ENCODE measurements around the gene RPL36AL. TPM values are rescaled to one million over a fixed set of nuclear protein-coding genes. Genes with fewer than 3 reads are reported as not detected.

Gene RPL36AL
- total and polyA plus RNA-seq, 10 of the 15 experiments (the other 5 are each of a cell fraction or from before 2014, with no cell fraction given) = 222 to 1,379 (median 545) TPM

DNA sequence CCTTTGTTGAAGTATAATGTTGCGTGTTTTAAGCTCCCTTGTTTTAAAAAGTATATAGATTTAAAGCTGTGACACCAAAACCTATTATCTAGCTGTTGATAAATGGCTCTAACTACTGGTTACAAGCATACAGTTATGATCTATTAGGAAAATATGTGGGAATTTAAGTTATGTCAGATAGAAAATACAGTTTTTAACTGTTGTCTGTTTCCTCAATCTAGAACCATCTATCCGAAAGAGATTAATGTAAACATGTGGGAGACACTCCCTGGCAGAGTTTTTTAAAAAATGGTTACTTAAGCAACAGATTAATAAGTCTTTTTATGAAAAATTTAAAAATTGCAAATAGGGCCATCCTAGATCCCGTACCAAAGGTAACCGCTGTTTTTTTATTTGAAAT lies 8.2 kb downstream of the RPL36AL start:
- DNase-seq (ENCODE audit: low read depth, low spot score) = no peak
- ATAC-seq = no peak
- RAD21 ChIA-PET (ENCODE audit: unreplicated experiment) = interaction anchor here (1.1 to 1.5 kb wide), 2 partner anchors 9 to 12 kb away, joined by 4 to 5 read pairs; partner anchors contain the start of genes MGAT2 and RPL36AL
- BruUV-seq (replicated peaks) = no TSS peak
- H4K20me1 ChIP-seq (ENCODE audit: control insufficient read depth, insufficient read depth) = no peaks in the 10 kb centered on the region
- no peak overlapping the region for H3K4me3 ChIP-seq
- no peak overlapping the region for H3K4me2 ChIP-seq (ENCODE audit: control insufficient read depth, insufficient read depth)
- no peak overlapping the region for H3K9ac ChIP-seq (ENCODE audit: control insufficient read depth, insufficient read depth, low read length)
- peaks cover 0 to 11% of the 10 kb centered on the region in 2 experiments; a peak in 3 of 4 replicates for H3K36me3 ChIP-seq (ENCODE audit: control insufficient read depth in 2 of 2, insufficient read depth in 2 of 2, low read length in 1 of 2)
- no peak for FAIRE-seq
- SMC1A ChIA-PET (ENCODE audit: uncharacterized antibody, unreplicated experiment) = interaction anchor here (0.6 to 1.7 kb wide), 3 partner anchors 12 to 150 kb away, joined by 3 to 4 read pairs (median 3); no protein-coding TSS in a partner anchor
- no peak for TF ChIP-seq FOS (IDR thresholded peaks at IDR 0.05; ENCODE audit: borderline replicate concordance, extremely low read depth, insufficient read length)
- TF ChIP-seq TAF1 (IDR thresholded peaks at IDR 0.05; ENCODE audit: borderline replicate concordance, low read depth, low read length) = no peak
- TF ChIP-seq IRF3 (IDR thresholded peaks at IDR 0.05) = no peak
- WGBS (ENCODE audit: insufficient coverage, insufficient replicate concordance, low lambda C conversion rate, missing lambda C conversion rate) = 86% methylated on average over 4 of the region's 4 CpGs
- H3K4me1 ChIP-seq (ENCODE audit: control insufficient read depth, insufficient read depth, low read length) = no peaks in the 10 kb centered on the region
- POLR2A ChIA-PET = interaction anchor here (0.8 kb wide), 1 partner anchor 8 kb away, joined by 4 read pairs; the partner anchor contains the start of genes MGAT2 and RPL36AL
- H3K27ac ChIP-seq (ENCODE audit: control insufficient read depth, insufficient read depth) = no peak overlapping the region
- CTCF ChIA-PET = interaction anchor here (0.6 to 1.1 kb wide), 2 partner anchors 25 to 27 kb away, joined by 3 to 4 read pairs; no protein-coding TSS in a partner anchor
- intact Hi-C loops (cut with micrococcal nuclease; ENCODE audit: unreplicated experiment) = no loop called here
- no peaks in the 10 kb centered on the region for H3K9me3 ChIP-seq (replicated peaks; ENCODE audit: control insufficient read depth, insufficient read depth, low read length)
- H2AFZ ChIP-seq (ENCODE audit: control insufficient read depth, low read depth, low read length) = no peak overlapping the region
- no peaks in the 10 kb centered on the region for H3K27me3 ChIP-seq (replicated peaks in 1 of 2; ENCODE audit: control insufficient read depth in 2 of 2, insufficient read depth in 2 of 2, low read length in 1 of 2)
- in situ Hi-C loops (cut with MboI) = no loop called here
- peaks cover 15% of the 10 kb centered on the region for H3K79me2 ChIP-seq (ENCODE audit: control insufficient read depth, insufficient read depth, low read length)

GRCh38 chr14:49607583-49607982 lies 12.8 kb downstream of the RPL36AL start:
- no TSS peak for BruUV-seq (replicated peaks)
- no peak for FAIRE-seq
- CTCF ChIA-PET = interaction anchor here (0.8 kb wide), 2 partner anchors 9 to 13 kb away, joined by 3 to 4 read pairs; partner anchors contain the start of genes LRR1 and RPL36AL

More at GRCh38 chr14:49607583-49607982, 12.8 kb downstream of the RPL36AL start:
- SMC1A ChIA-PET (ENCODE audit: uncharacterized antibody, unreplicated experiment) = interaction anchor here (0.9 to 1.2 kb wide), 2 partner anchors 9 to 13 kb away, joined by 3 to 4 read pairs; partner anchors contain the start of gene LRR1
- Histone ChIP-seq H3K79me2 (ENCODE audit: control insufficient read depth, insufficient read depth, low read length) (peaks cover 17% of the 10 kb centered on the region), H3K9me3 (replicated peaks; ENCODE audit: control insufficient read depth, insufficient read depth, low read length) (no peaks in the 10 kb centered on the region), H3K27me3 (replicated peaks in 1 of 2; ENCODE audit: control insufficient read depth in 2 of 2, insufficient read depth in 2 of 2, low read length in 1 of 2) (no peaks in the 10 kb centered on the region), H3K9ac (ENCODE audit: control insufficient read depth, insufficient read depth, low read length) (no peak overlapping the region), H2AFZ (ENCODE audit: control insufficient read depth, low read depth, low read length) (no peak overlapping the region), H3K27ac (ENCODE audit: control insufficient read depth, insufficient read depth) (no peak overlapping the region), H4K20me1 (ENCODE audit: control insufficient read depth, insufficient read depth) (no peaks in the 10 kb centered on the region), H3K4me3 (no peak overlapping the region), H3K4me2 (ENCODE audit: control insufficient read depth, insufficient read depth) (no peak overlapping the region), H3K36me3 (ENCODE audit: control insufficient read depth in 2 of 2, insufficient read depth in 2 of 2, low read length in 1 of 2) (peaks cover 2 to 8% of the 10 kb centered on the region in 2 experiments; a peak in 3 of 4 replicates), H3K4me1 (ENCODE audit: control insufficient read depth, insufficient read depth, low read length) (no peaks in the 10 kb centered on the region)
- 98% methylated on average over 6 of the region's 6 CpGs for WGBS (ENCODE audit: insufficient coverage, insufficient replicate concordance, low lambda C conversion rate, missing lambda C conversion rate)
- ATAC-seq (no peak), DNase-seq (ENCODE audit: low read depth, low spot score) (no peak)
- in situ Hi-C loops (cut with MboI) = no loop called here
- intact Hi-C loops (cut with micrococcal nuclease; ENCODE audit: unreplicated experiment) = no loop called here
- POLR2A ChIA-PET = interaction anchor here (1.4 to 2.0 kb wide), 2 partner anchors 12 to 17 kb away, joined by 4 to 8 read pairs; partner anchors contain the start of genes MGAT2 and RPL36AL
- TF ChIP-seq IRF3 (IDR thresholded peaks at IDR 0.05) = no peak
- TF ChIP-seq NBN (IDR thresholded peaks at IDR 0.05) = no peak
- no peak for TF ChIP-seq NFXL1 (IDR thresholded peaks at IDR 0.05; ENCODE audit: borderline replicate concordance)
- no peak for TF ChIP-seq EED (IDR thresholded peaks at IDR 0.05; ENCODE audit: low read depth)
- RAD21 ChIA-PET (ENCODE audit: unreplicated experiment) = interaction anchor here (0.8 kb wide), 1 partner anchor 12 kb away, joined by 3 read pairs; the partner anchor contains the start of gene RPL36AL
